ENCODE measurements around the gene PRKCZ. TPM values are rescaled to one million over a fixed set of nuclear protein-coding genes. Genes with fewer than 3 reads are reported as not detected.

The PRKCZ gene
- total RNA-seq, 1 donor from 2014 or later = 32.6 TPM

DNA sequence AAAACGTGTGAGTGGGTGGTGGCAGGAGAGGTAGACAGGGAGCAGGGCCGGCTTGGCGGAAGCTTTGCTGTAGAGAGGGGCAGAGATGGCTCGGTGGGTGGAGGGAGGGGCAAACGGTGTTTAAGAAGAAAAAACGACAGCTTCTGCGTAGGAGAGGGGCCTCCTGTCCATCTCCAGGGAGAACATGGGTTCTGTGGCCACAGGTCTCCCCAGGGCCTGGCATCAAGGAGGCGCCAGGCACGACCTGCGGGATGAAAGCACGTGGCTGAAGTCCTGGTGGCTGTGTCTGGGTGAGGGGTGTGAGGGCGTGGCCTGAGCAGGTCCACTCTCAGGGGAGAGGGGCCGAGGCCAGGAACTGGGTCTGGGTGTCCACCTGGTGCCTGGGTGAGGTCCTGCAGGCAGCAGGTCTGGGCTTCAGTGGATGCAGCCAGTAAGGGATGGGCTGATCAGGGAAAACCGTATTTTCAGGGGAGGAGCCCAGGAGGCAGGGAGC, 940 bp upstream of the PRKCZ start:
- Mint-ChIP-seq H3K27ac (ENCODE audit: unreplicated experiment) (peak overlapping the region; percentile 80), H3K27me3 (ENCODE audit: low read depth, unreplicated experiment) (peaks cover 12% of the 10 kb centered on the region), H3K36me3 (ENCODE audit: low read depth, unreplicated experiment) (peaks cover 2% of the 10 kb centered on the region), H3K9me3 (ENCODE audit: unreplicated experiment) (peaks cover 1% of the 10 kb centered on the region), H3K4me1 (ENCODE audit: low read depth, unreplicated experiment) (no peaks in the 10 kb centered on the region), H3K4me3 (ENCODE audit: unreplicated experiment) (peak overlapping the region; percentile 88)
- no peaks in the 10 kb centered on the region for H3K4me1 ChIP-seq (ENCODE audit: insufficient read depth, low read length)
- H3K9ac ChIP-seq (ENCODE audit: low read length) = no peak overlapping the region
- H2AFZ ChIP-seq (ENCODE audit: low read depth, low read length) = peak overlapping the region; percentile 18
- no peaks in the 10 kb centered on the region for H4K20me1 ChIP-seq (ENCODE audit: insufficient read depth, low read length)
- H3K79me2 ChIP-seq (ENCODE audit: insufficient read depth, low read length) = no peaks in the 10 kb centered on the region
- peaks cover 26% of the 10 kb centered on the region for H3K27me3 ChIP-seq (ENCODE audit: insufficient read depth, low read length)
- H3K27ac ChIP-seq (ENCODE audit: low read depth, low read length) = no peak overlapping the region
- no peak overlapping the region for H3K4me3 ChIP-seq (ENCODE audit: insufficient read depth, low read depth, low read length)
- FAIRE-seq (no peak), DNase-seq (ENCODE audit: low read depth) (no peak)
- TF ChIP-seq EZH2 (IDR thresholded peaks at IDR 0.05; ENCODE audit: insufficient read depth, low read length) = no peak
- TF ChIP-seq, protein P1, sequence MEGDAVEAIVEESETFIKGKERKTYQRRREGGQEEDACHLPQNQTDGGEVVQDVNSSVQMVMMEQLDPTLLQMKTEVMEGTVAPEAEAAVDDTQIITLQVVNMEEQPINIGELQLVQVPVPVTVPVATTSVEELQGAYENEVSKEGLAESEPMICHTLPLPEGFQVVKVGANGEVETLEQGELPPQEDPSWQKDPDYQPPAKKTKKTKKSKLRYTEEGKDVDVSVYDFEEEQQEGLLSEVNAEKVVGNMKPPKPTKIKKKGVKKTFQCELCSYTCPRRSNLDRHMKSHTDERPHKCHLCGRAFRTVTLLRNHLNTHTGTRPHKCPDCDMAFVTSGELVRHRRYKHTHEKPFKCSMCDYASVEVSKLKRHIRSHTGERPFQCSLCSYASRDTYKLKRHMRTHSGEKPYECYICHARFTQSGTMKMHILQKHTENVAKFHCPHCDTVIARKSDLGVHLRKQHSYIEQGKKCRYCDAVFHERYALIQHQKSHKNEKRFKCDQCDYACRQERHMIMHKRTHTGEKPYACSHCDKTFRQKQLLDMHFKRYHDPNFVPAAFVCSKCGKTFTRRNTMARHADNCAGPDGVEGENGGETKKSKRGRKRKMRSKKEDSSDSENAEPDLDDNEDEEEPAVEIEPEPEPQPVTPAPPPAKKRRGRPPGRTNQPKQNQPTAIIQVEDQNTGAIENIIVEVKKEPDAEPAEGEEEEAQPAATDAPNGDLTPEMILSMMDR (IDR thresholded peaks at IDR 0.05; ENCODE audit: insufficient read depth, low read depth, low read length) = peak; percentile 10
- H3K9me3 ChIP-seq (ENCODE audit: insufficient read depth, low read depth, low read length) = no peaks in the 10 kb centered on the region
- no peaks in the 10 kb centered on the region for H3K36me3 ChIP-seq (ENCODE audit: insufficient read depth, low read length)
- peak overlapping the region; percentile 30 for H3K4me2 ChIP-seq (ENCODE audit: low read length)

DNA sequence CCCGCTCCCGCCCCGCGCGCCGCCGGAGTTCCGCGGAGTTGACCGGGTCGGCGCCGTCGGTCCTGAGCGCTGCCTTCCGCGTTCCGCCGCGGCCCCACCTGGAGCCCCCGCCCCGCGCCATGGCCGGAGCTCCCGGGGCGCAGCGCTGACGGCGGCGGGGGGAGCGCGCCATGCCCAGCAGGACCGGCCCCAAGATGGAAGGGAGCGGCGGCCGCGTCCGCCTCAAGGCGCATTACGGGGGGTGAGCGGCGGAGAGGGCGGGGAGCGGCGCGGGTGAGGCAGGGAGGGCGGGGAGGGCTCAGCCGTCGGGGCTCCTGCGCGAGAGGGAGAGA, 216 bp downstream of the PRKCZ start:
- H3K4me2 ChIP-seq (ENCODE audit: low read length) = peak overlapping the region; percentile 5
- no peak overlapping the region for H3K9ac ChIP-seq (ENCODE audit: low read length)
- H3K79me2 ChIP-seq (ENCODE audit: insufficient read depth, low read length) = no peaks in the 10 kb centered on the region
- no peaks in the 10 kb centered on the region for H3K36me3 ChIP-seq (ENCODE audit: insufficient read depth, low read length)
- DNase-seq (ENCODE audit: low read depth) (no peak), FAIRE-seq (no peak)
- no peaks in the 10 kb centered on the region for H3K4me1 ChIP-seq (ENCODE audit: insufficient read depth, low read length)
- Mint-ChIP-seq H3K4me1 (ENCODE audit: low read depth, unreplicated experiment) (no peaks in the 10 kb centered on the region), H3K4me3 (ENCODE audit: unreplicated experiment) (no peak overlapping the region), H3K27me3 (ENCODE audit: low read depth, unreplicated experiment) (peaks cover 11% of the 10 kb centered on the region), H3K36me3 (ENCODE audit: low read depth, unreplicated experiment) (peaks cover 2% of the 10 kb centered on the region), H3K27ac (ENCODE audit: unreplicated experiment) (no peak overlapping the region), H3K9me3 (ENCODE audit: unreplicated experiment) (peaks cover 1% of the 10 kb centered on the region)
- peaks cover 26% of the 10 kb centered on the region for H3K27me3 ChIP-seq (ENCODE audit: insufficient read depth, low read length)
- TF ChIP-seq, protein P1 (IDR thresholded peaks at IDR 0.05; ENCODE audit: insufficient read depth, low read depth, low read length) = no peak
- TF ChIP-seq EZH2 (IDR thresholded peaks at IDR 0.05; ENCODE audit: insufficient read depth, low read length) = no peak
- H4K20me1 ChIP-seq (ENCODE audit: insufficient read depth, low read length) = no peaks in the 10 kb centered on the region
- no peak overlapping the region for H3K27ac ChIP-seq (ENCODE audit: low read depth, low read length)
- H3K9me3 ChIP-seq (ENCODE audit: insufficient read depth, low read depth, low read length) = no peaks in the 10 kb centered on the region
- H3K4me3 ChIP-seq (ENCODE audit: insufficient read depth, low read depth, low read length) = no peak overlapping the region
- no peak overlapping the region for H2AFZ ChIP-seq (ENCODE audit: low read depth, low read length)

DNA sequence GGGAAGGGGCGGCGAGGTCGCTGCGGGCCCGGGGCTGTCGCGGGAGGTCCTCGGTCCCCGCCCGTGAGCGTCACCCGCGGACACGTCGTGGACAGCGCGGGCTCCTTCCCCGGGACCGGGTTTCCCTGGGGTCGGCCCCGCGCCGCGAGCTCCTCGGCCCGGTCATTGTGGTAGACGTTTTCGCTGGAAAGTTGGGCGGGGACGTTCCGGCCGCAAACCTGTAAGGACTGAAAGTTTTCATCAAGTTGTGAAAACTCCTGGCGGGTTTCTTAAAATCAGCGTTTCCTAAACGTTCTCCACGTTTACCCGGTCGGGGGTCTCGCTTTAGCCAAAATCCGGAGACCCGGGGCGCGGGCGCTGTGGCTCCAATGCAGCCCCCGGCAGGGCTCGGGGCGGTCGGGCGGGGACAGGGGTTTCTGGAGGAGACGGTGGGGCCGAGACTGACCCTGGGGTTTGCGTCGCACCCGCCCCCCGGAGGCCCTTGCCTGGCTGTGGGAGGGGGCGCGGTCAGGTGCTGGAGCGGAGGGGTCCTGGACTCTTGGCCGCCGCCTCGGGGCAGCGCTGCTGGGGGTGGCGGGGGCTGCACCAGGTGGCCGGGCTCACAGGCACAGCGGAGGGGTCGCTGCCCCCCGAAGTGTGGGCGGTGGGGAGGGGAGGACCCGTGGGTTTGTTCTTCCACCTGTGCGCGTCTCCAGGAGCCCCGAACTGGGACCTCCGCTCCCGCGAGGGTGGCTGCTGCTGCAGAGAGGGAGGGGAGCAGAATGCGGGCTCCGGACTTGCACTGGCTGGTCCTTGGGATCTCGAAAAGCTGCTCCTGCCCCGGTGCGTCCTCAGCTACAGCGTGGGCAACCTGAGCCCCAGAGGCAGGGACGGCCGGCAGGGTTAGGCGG, 827 bp downstream of the PRKCZ start:
- H3K27me3 Mint-ChIP-seq (ENCODE audit: low read depth, unreplicated experiment) = peaks cover 6% of the 10 kb centered on the region
- H3K4me1 Mint-ChIP-seq (ENCODE audit: low read depth, unreplicated experiment) = no peaks in the 10 kb centered on the region
- H3K4me1 ChIP-seq (ENCODE audit: insufficient read depth, low read length) = no peaks in the 10 kb centered on the region
- peaks cover 4% of the 10 kb centered on the region for H3K36me3 Mint-ChIP-seq (ENCODE audit: low read depth, unreplicated experiment)
- no peaks in the 10 kb centered on the region for H3K9me3 ChIP-seq (ENCODE audit: insufficient read depth, low read depth, low read length)
- H4K20me1 ChIP-seq (ENCODE audit: insufficient read depth, low read length) = no peaks in the 10 kb centered on the region
- H3K4me2 ChIP-seq (ENCODE audit: low read length) = peak overlapping the region; percentile 5
- H3K27ac Mint-ChIP-seq (ENCODE audit: unreplicated experiment) = no peak overlapping the region
- no peak overlapping the region for H3K9ac ChIP-seq (ENCODE audit: low read length)
- DNase-seq (ENCODE audit: low read depth) = no peak
- no peak overlapping the region for H2AFZ ChIP-seq (ENCODE audit: low read depth, low read length)
- H3K9me3 Mint-ChIP-seq (ENCODE audit: unreplicated experiment) = no peaks in the 10 kb centered on the region
- no peak overlapping the region for H3K4me3 ChIP-seq (ENCODE audit: insufficient read depth, low read depth, low read length)
- H3K27me3 ChIP-seq (ENCODE audit: insufficient read depth, low read length) = peaks cover 26% of the 10 kb centered on the region
- H3K79me2 ChIP-seq (ENCODE audit: insufficient read depth, low read length) = no peaks in the 10 kb centered on the region
- TF ChIP-seq, protein P1 (IDR thresholded peaks at IDR 0.05; ENCODE audit: insufficient read depth, low read depth, low read length) = no peak
- TF ChIP-seq EZH2 (IDR thresholded peaks at IDR 0.05; ENCODE audit: insufficient read depth, low read length) = peak; percentile 80
- no peak for FAIRE-seq
- no peak overlapping the region for H3K27ac ChIP-seq (ENCODE audit: low read depth, low read length)
- no peaks in the 10 kb centered on the region for H3K36me3 ChIP-seq (ENCODE audit: insufficient read depth, low read length)
- peak overlapping the region; percentile 76 for H3K4me3 Mint-ChIP-seq (ENCODE audit: unreplicated experiment)

All from astrocyte (in vitro differentiated cells and primary cell).